ENCODE measurements around the gene LIPM.

Gene LIPM, protein sequence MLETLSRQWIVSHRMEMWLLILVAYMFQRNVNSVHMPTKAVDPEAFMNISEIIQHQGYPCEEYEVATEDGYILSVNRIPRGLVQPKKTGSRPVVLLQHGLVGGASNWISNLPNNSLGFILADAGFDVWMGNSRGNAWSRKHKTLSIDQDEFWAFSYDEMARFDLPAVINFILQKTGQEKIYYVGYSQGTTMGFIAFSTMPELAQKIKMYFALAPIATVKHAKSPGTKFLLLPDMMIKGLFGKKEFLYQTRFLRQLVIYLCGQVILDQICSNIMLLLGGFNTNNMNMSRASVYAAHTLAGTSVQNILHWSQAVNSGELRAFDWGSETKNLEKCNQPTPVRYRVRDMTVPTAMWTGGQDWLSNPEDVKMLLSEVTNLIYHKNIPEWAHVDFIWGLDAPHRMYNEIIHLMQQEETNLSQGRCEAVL

GRCh38 chr10:88802523-88803285 is at the start of gene LIPM:
Gene LIPM (plus strand): TSS chr10:88802730. CDS start chr10:88802897, 167 bp downstream.
- DNase-seq (ENCODE audit: insufficient read length, low spot score), result no peak
- no peak for TF ChIP-seq POLR2A (IDR thresholded peaks at IDR 0.05; ENCODE audit: low read depth, low read length)
- no peak for FAIRE-seq

- no peak for TF ChIP-seq POLR2A (IDR thresholded peaks at IDR 0.05; ENCODE audit: low read depth, low read length)
- peak; percentile 68 for FAIRE-seq
- peak; percentile 5 for DNase-seq (ENCODE audit: insufficient read length, low spot score)
Measured at GRCh38 chr10:88754287-88754686, 48.2 kb upstream of the LIPM start.

DNA sequence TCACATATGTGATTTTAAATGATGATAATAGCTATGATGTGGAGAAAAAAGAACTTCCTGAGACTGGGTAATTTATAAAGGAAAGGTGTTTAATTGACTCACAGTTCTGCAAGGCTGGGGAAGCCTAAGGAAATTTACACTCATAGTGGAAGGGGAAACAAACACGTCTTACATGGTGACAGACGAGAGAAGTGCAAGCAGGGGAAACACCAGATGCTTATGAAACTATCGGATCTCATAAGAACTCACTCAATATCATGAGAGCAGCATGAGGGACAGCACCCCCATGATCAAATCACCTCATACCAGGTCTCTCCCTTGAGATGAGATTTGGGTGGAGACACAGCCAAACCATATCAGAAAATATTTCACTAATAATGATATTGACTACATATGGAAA is 46.8 kb upstream of the LIPM start:
- DNase-seq (ENCODE audit: insufficient read length, low spot score), result no peak
- TF ChIP-seq POLR2A (IDR thresholded peaks at IDR 0.05; ENCODE audit: low read depth, low read length), result no peak
- FAIRE-seq, result no peak

DNA sequence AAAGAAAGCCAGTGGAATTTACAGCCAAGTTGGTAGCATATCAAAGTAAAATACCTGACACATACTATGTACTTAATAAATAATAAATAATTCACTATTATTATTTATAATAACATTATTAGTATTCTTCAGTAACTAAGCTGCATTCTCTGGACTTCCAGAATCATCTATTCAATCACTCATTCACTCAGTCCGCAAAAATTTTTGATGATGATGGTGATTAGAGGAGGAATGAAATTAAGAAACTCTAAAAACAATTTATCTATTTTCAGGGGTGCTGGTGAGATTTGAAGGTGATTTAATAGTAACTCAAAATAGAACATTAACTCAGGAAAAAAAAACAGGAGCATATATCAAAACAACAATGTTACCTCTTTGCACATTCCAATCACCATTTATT is 45.9 kb upstream of the LIPM start:
- FAIRE-seq (no peak), DNase-seq (ENCODE audit: insufficient read length, low spot score) (no peak)

DNA sequence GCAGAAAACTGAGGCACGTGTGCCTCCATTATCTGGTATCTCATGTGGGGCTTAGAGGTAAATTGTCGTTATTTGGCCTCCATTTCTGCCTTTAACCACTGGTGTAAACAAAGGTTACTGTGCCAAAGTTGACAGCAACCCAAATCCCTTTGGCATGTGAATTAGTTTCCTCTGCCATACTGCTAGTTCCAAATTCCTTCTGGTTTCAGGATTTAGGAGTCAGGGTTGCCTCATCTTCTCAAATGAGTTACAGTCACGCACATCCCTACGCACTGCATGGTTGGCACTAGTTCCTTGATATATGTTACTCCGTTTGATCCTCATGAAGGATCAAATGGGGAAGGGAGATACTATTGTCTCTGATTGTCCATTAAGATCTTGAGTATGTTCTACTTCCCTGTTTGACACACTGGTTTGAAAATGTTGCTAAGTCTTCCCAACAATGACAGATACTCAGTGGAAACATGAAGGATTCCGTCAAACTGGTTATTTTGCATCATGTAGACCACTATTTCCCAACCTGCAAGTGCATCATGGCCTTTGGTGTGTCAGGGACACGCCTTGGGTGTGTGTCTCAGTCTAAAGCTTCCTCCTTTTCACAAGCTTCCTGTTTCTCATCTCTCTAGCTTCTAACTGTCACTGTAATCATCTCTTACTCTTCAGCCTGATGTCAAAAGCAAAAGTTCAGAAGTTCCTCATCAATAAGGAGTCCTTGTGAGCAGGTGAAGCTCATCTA is 43.0 kb upstream of the LIPM start, which contains the start of gene LIPN:
LIPN (plus strand) TSS at position 655 of the 736 bp plus-strand sequence. CDS start 1,386 bp downstream, outside the sequence.
- TF ChIP-seq POLR2A (IDR thresholded peaks at IDR 0.05; ENCODE audit: low read depth, low read length), result no peak
- peak; percentile 36 for FAIRE-seq
- no peak for DNase-seq (ENCODE audit: insufficient read length, low spot score)

More for the DNA sequence above, 45.9 kb upstream of the LIPM start:
- TF ChIP-seq POLR2A (IDR thresholded peaks at IDR 0.05; ENCODE audit: low read depth, low read length), result no peak

- DNase-seq (ENCODE audit: insufficient read length, low spot score) (no peak), FAIRE-seq (no peak)
- TF ChIP-seq POLR2A (IDR thresholded peaks at IDR 0.05; ENCODE audit: low read depth, low read length), result no peak
Measured at GRCh38 chr10:88762906-88763305, 39.6 kb upstream of the LIPM start.

DNA sequence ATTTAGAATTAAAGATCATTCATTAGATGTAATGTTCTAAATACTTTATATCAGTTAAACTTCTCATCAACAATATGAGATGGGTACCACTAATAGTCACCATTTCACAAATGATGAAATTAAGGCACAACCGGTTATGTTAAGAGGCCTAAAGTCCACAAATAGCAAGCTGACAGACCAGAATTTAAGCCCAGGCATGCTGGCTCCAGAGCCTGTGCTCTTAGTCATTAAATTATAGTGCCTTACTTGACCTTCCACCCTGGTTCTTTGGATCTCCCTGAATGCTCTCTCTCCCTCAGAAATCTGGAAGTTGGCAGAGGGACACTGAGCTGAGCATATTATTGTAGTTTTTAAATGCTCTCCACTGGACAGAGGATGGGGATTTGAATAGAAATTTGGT is 39.1 kb upstream of the LIPM start:
- FAIRE-seq (no peak), DNase-seq (ENCODE audit: insufficient read length, low spot score) (no peak)
- no peak for TF ChIP-seq POLR2A (IDR thresholded peaks at IDR 0.05; ENCODE audit: low read depth, low read length)

DNA sequence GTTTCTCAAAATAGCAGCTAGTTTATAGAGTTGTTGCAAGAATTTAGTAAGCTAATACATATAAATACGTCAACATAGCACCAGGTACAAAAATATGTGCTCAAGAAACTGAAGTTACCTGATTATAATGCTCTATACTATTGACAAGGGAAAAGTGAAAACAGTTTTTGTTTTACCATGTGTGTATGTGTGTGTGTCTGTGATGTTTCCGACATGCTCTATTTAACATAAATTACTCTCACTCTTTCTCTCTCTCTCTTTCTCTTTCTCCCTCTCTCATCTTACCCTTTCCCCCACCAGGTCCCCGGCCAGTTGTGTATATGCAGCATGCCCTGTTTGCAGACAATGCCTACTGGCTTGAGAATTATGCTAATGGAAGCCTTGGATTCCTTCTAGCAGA is 38.4 kb upstream of the LIPM start:
- no peak for TF ChIP-seq POLR2A (IDR thresholded peaks at IDR 0.05; ENCODE audit: low read depth, low read length)
- FAIRE-seq (no peak), DNase-seq (ENCODE audit: insufficient read length, low spot score) (no peak)

DNA sequence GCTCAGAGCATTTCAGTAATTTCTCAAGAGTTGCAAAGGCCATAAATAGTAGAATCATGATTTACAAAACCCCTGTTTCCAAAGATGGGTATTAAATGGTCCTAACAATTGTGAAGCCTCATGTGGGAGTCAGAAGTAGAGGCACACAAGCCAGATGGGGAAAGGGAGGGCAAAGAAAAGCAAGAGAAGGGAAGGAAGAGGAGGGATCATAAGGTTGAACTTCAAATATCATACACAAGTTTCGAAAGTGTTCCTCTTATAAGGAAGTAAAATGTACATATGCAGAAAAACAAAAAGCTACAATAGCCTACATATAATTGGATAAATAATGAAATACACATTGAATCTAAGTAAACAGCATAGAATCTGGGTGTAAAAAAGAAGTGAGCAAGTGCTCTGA is 36.7 kb upstream of the LIPM start:
- DNase-seq (ENCODE audit: insufficient read length, low spot score) (no peak), FAIRE-seq (no peak)
- TF ChIP-seq POLR2A (IDR thresholded peaks at IDR 0.05; ENCODE audit: low read depth, low read length), result no peak

- DNase-seq (ENCODE audit: insufficient read length, low spot score), result no peak
- FAIRE-seq, result no peak
- no peak for TF ChIP-seq POLR2A (IDR thresholded peaks at IDR 0.05; ENCODE audit: low read depth, low read length)
Measured at GRCh38 chr10:88769384-88769783, 33.1 kb upstream of the LIPM start.

DNA sequence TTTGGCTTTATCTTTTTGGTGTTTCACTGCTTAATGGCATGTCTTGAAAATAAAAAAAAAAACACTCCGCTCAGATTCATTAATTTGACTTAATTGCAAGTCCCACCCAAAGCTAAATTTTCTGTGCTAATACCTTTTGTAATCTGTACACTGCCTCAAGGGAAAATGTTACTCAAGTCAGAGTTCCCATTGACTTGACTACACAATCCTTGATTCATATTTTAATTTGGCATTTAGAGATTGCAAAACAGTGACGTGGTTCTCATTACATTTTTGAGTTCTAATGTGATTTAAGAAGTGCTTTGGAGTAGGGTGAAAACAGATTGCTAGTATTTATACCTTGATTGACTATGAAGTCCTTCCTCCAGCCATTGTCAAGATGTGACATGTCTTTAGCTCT is 21.3 kb upstream of the LIPM start:
- no peak for FAIRE-seq
- TF ChIP-seq POLR2A (IDR thresholded peaks at IDR 0.05; ENCODE audit: low read depth, low read length), result no peak
- no peak for DNase-seq (ENCODE audit: insufficient read length, low spot score)

DNA sequence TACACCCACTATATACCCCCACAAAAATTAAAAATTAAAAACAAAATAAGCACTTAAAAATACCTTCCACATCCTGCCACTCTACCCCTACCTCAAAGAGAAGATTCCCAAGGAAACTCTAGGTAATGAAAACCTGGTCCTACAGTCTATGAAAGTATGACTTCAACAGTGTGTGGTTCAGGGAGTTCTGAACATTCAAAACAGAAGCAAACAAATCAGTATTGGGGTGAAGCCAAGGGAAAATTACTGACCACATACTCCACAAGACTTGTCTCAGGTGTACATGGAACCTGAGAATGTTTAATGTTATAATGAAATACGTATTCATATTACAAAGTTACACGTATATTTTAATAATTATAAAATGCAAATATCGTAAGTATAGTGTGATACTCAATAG is 20.3 kb upstream of the LIPM start:
- DNase-seq (ENCODE audit: insufficient read length, low spot score) (no peak), FAIRE-seq (no peak)
- TF ChIP-seq POLR2A (IDR thresholded peaks at IDR 0.05; ENCODE audit: low read depth, low read length), result no peak

DNA sequence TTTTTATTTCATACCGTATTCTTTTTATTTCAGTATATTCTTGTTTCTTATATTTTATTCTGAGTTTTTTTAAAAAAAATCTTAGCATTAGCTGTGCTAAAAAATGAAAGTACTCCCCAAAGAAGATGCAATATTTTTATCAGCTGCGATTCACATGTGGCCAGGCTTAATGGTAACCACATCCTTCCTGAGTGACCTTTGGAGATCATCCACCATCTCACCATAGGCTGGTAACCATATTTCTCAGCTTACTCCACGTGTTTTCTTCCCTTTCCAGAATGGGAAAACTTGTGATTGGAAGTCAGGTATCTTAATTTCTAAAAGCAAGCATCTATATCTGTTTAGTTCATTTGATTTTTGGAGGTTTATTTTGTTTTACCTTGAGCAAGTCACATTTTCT is 18.8 kb upstream of the LIPM start:
- DNase-seq (ENCODE audit: insufficient read length, low spot score) (no peak), FAIRE-seq (no peak)
- no peak for TF ChIP-seq POLR2A (IDR thresholded peaks at IDR 0.05; ENCODE audit: low read depth, low read length)
